ENCODE measurements around the gene TMEM59L.

The TMEM59L gene

DNA sequence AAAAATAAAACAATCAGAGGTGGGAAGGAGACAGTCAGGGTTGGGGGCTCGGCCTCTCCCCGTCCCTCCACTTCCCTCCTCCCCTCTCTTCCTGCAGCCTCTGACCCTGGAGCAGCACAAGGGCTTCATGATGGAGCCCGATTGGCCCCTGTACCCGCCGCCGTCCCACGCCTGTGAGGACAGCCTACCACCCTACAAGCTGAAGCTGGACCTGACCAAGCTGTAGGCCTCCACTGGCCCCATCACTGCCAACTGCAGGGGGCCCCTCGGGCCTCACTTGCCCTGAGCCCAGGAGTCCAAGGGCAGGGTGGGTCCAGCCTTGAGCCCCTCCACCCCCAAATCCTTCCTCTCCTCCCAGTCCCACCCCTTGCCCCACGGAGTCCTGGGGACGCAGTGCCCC lies 7.6 kb downstream of the TMEM59L start:
- DNase-seq (ENCODE audit: extremely low spot score): no peak
- no peak for TF ChIP-seq SUZ12 (IDR thresholded peaks at IDR 0.05)
- TF ChIP-seq CTBP1 (IDR thresholded peaks at IDR 0.05; ENCODE audit: borderline replicate concordance): no peak
- no peak for TF ChIP-seq HDGF (IDR thresholded peaks at IDR 0.05; ENCODE audit: borderline replicate concordance)
- no peak for TF ChIP-seq BHLHE40 (IDR thresholded peaks at IDR 0.05; ENCODE audit: borderline replicate concordance)
- no peak for TF ChIP-seq NFRKB (IDR thresholded peaks at IDR 0.05)
- POLR2A ChIA-PET: no interaction called here
- CTCF ChIA-PET: no interaction called here

DNA sequence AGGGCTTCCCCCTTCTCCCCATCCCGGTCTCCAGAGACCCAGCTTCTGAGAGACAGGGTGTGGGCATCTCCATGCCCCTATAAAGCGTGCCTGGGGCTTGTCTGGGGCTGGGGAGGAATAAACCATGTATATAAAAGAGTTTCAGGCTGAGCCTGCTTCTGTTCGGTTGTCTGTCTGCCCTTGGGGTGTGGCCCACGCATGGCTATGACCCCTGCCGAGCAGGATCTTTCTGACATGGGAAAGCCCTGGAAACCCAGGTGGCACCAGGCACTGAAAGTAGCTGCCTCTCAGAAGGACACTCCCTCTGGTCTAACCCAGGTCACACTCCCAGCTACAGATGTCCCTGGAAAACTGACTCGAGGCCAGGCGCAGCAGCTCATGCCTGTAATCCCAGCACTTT lies 8.2 kb downstream of the TMEM59L start:
- CTCF ChIA-PET: interaction anchor here (0.8 kb wide), 1 partner anchor 32 kb away, joined by 3 read pairs; the partner anchor contains the start of gene REX1BD
- TF ChIP-seq, protein P1, sequence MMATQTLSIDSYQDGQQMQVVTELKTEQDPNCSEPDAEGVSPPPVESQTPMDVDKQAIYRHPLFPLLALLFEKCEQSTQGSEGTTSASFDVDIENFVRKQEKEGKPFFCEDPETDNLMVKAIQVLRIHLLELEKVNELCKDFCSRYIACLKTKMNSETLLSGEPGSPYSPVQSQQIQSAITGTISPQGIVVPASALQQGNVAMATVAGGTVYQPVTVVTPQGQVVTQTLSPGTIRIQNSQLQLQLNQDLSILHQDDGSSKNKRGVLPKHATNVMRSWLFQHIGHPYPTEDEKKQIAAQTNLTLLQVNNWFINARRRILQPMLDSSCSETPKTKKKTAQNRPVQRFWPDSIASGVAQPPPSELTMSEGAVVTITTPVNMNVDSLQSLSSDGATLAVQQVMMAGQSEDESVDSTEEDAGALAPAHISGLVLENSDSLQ (IDR thresholded peaks at IDR 0.05): no peak
- TF ChIP-seq SP1 (IDR thresholded peaks at IDR 0.05) (no peak), TARDBP (IDR thresholded peaks at IDR 0.05) (no peak), ELF4 (IDR thresholded peaks at IDR 0.05) (no peak), BHLHE40 (IDR thresholded peaks at IDR 0.05; ENCODE audit: borderline replicate concordance) (no peak), FOXK2 (IDR thresholded peaks at IDR 0.05) (no peak), SUZ12 (IDR thresholded peaks at IDR 0.05) (no peak), FOXA1 (IDR thresholded peaks at IDR 0.05) (no peak), NFRKB (IDR thresholded peaks at IDR 0.05) (no peak), CTBP1 (IDR thresholded peaks at IDR 0.05; ENCODE audit: borderline replicate concordance) (no peak), HDGF (IDR thresholded peaks at IDR 0.05; ENCODE audit: borderline replicate concordance) (no peak), ZNF384 (IDR thresholded peaks at IDR 0.05) (no peak), ARNT (IDR thresholded peaks at IDR 0.05) (no peak), L3MBTL2 (conservative IDR thresholded peaks at IDR 0.05) (no peak), FOXM1 (IDR thresholded peaks at IDR 0.05; ENCODE audit: borderline replicate concordance) (no peak), LEF1 (IDR thresholded peaks at IDR 0.05; ENCODE audit: borderline replicate concordance) (no peak)

DNA sequence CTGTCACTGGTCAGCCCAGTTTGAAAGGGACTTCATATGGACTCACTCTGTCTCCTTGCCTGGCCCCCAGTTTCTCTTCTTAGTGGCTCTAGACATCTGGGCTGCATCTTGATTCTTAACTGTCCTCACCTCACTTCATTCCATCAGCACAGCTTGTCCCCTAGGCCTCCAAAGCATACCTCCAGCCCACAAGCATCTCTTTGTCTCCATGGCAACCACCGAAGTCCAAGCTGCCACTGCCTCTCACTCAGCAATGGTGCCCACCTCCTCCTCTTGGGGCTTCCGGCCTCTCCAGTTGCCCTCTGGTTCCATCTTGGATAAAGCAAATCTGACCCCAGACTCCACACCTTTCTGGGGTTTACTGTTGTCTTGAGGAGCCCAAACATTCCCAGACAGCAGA lies 14.2 kb downstream of the TMEM59L start:
- TF ChIP-seq HDGF (IDR thresholded peaks at IDR 0.05; ENCODE audit: borderline replicate concordance): no peak
- no peak for TF ChIP-seq BHLHE40 (IDR thresholded peaks at IDR 0.05; ENCODE audit: borderline replicate concordance)
- TF ChIP-seq ARNT (IDR thresholded peaks at IDR 0.05): no peak
- TF ChIP-seq FOXA1 (IDR thresholded peaks at IDR 0.05): no peak
- no peak for TF ChIP-seq NFRKB (IDR thresholded peaks at IDR 0.05)
- no peak for DNase-seq (ENCODE audit: extremely low spot score)
- ChIA-PET POLR2A (interaction anchor here (0.6 kb wide), 1 partner anchor 16 kb away, joined by 3 read pairs; no protein-coding TSS in a partner anchor), CTCF (no interaction called here)

More for the DNA sequence above, 8.2 kb downstream of the TMEM59L start:
- POLR2A ChIA-PET: no interaction called here
- DNase-seq (ENCODE audit: extremely low spot score): no peak

DNA sequence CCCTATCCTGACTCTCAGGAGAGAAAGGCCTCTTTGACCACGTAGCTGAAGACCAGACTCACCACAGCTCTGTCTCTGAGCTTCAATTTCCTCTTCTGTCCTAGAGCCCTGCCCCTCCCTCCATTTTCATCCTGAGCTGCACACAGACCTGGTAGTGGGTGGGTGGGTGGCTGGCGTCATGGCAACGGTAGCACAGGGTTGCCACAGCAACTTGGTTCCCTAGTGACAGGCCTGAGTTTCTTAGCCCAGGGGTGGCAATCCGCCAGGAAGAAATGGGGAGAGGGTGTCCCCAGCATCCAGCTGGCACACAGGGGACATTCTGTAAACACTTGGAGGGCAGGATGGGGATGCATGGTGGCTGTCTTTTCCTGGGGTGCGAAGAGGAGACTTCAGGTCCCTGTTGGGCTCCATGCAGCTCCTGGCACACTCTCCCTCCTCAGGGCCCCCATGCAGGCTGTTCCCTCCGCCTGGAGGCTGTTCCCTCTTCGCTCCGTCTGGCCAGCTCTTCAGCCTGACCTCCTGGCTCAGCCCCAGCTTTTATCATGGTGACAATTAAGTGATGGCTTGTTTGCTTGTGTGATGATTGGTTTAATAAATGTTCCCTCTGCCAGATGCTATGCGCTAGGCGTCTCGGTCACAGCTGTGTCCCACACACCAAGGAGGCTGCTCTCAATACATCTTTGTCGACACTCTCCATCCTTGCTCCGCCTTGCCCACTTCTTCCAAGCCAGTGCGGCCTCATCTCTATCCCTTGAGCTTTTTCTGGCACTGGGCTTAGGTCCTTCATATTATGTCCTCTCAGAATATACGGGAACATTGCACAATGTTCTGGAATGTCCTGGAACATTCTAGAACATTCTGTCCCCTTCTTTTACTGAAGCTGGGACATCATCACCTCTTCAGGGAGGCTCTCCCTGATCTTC lies 16.8 kb downstream of the TMEM59L start:
- no peak for TF ChIP-seq L3MBTL2 (conservative IDR thresholded peaks at IDR 0.05)
- ChIA-PET CTCF (no interaction called here), POLR2A (interaction anchor here (1.4 kb wide), 1 partner anchor 40 kb away, joined by 4 read pairs; no protein-coding TSS in a partner anchor)
- no peak for DNase-seq (ENCODE audit: extremely low spot score)

DNA sequence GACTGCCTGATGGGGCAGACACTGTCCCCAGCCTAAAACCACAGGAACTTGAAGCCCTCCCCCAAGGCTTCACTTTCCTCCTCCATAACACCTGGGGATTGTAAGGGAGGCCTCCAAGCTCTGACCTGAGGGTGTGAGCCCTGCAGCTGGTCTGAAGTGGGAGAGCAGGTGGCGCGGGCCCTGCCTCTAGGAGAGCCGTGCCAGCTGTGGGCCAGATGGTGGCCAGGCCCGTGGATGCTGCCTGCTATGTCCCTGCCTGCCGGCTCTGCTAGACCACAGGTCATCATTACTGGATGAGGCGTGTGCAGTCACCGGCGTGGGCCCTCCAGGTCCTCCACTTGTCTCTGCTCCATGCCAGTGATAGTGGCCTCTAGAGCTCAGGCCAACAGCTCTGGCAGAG lies 20.7 kb downstream of the TMEM59L start:
- no peak for DNase-seq (ENCODE audit: extremely low spot score)

DNA sequence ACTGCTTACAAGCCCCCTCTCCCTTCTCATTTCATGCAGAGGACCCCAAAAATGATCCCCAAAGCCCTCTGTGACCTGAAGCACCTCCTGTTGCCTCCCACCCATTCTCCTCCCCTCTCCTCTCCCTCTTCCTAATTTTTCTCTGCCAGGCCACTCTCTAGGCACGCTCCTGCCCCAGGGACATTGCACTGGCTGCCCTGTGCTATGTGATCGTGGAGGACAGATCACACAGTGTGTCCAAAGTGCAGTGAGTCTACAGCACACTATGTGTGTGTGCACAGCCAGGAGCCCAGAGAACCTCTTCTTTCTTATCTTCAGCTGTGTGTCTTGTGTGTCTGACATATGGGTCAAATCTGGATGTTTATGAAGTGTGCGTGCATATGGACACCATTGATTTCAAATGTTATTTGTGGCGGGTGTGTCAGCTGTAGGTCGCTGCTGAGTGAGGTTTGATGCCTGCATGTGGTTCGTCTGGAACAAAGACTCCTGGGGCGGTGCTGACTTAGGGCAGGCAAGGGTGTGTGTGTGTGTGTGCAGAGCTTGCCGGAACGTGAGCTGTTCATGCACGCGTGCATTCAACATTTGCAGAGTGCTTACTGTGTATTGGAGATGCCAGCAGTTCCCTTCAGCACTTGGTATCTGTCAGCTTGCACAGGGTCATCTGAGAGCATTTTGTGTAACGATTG lies 22.1 kb downstream of the TMEM59L start:
- no peak for DNase-seq (ENCODE audit: extremely low spot score)
- ChIA-PET POLR2A (no interaction called here), CTCF (no interaction called here)
- TF ChIP-seq FOXM1 (IDR thresholded peaks at IDR 0.05; ENCODE audit: borderline replicate concordance): no peak
- TF ChIP-seq, protein P1 (IDR thresholded peaks at IDR 0.05): no peak
- TF ChIP-seq ARNT (IDR thresholded peaks at IDR 0.05): no peak
- no peak for TF ChIP-seq SUZ12 (IDR thresholded peaks at IDR 0.05)
- TF ChIP-seq CTBP1 (IDR thresholded peaks at IDR 0.05; ENCODE audit: borderline replicate concordance): no peak
- TF ChIP-seq HDGF (IDR thresholded peaks at IDR 0.05; ENCODE audit: borderline replicate concordance): no peak
- TF ChIP-seq ELF4 (IDR thresholded peaks at IDR 0.05): no peak
- TF ChIP-seq FOXK2 (IDR thresholded peaks at IDR 0.05): no peak
- no peak for TF ChIP-seq FOXA1 (IDR thresholded peaks at IDR 0.05)
- no peak for TF ChIP-seq BHLHE40 (IDR thresholded peaks at IDR 0.05; ENCODE audit: borderline replicate concordance)
- TF ChIP-seq LEF1 (IDR thresholded peaks at IDR 0.05; ENCODE audit: borderline replicate concordance): no peak

More for the DNA sequence above, 20.7 kb downstream of the TMEM59L start:
- no peak for TF ChIP-seq FOXK2 (IDR thresholded peaks at IDR 0.05)
- TF ChIP-seq CTBP1 (IDR thresholded peaks at IDR 0.05; ENCODE audit: borderline replicate concordance): no peak
- TF ChIP-seq SUZ12 (IDR thresholded peaks at IDR 0.05): no peak
- TF ChIP-seq NFRKB (IDR thresholded peaks at IDR 0.05): no peak
- TF ChIP-seq FOXA1 (IDR thresholded peaks at IDR 0.05): no peak
- TF ChIP-seq, protein P1 (IDR thresholded peaks at IDR 0.05): no peak
- TF ChIP-seq LEF1 (IDR thresholded peaks at IDR 0.05; ENCODE audit: borderline replicate concordance): no peak
- no peak for TF ChIP-seq L3MBTL2 (conservative IDR thresholded peaks at IDR 0.05)
- CTCF ChIA-PET: no interaction called here
- POLR2A ChIA-PET: no interaction called here
